Astrocyte (in vitro differentiated cells and primary cell): ENCODE data around the gene ODF2L.

Experiments
- CTCF ChIP-seq: IDR thresholded peaks from 2 replicates; pipeline ENCODE4 v1.5.1; 2011; ENCODE audit warnings: low read depth, mild to moderate bottlenecking, inconsistent platforms, low read length, moderate library complexity; ENCODE audit not compliant: insufficient read depth
- EZH2 ChIP-seq: IDR thresholded peaks from 2 replicates; pipeline ENCODE4 v1.6.1; 2012; ENCODE audit warnings: mild to moderate bottlenecking, low read length, inconsistent platforms; ENCODE audit not compliant: insufficient read depth

- no peak for TF ChIP-seq CTCF
- TF ChIP-seq EZH2 = no peak
Observed at GRCh38 chr1:86345042-86345441, 51.1 kb downstream of the ODF2L start.
